K562 (cell line): ENCODE measurements around the gene AK2. TPM values are rescaled to one million over a fixed set of nuclear protein-coding genes. Genes with fewer than 3 reads are reported as not detected.

Experiments used
- ASH1L ChIP-seq: fragments of 450-650 bp; IDR thresholded peaks from 2 replicates; pipeline ENCODE4 v1.6.1; 2018; ENCODE audit warnings: borderline replicate concordance, mild to moderate bottlenecking, low read depth; ENCODE audit not compliant: partially characterized antibody
- CHAMP1 ChIP-seq: fragments of 450-650 bp; IDR thresholded peaks from 2 replicates; pipeline ENCODE4 v1.6.1; 2016; ENCODE audit warnings: mild to moderate bottlenecking
- DMBX1 ChIP-seq: fragments of 250-450 bp; sonication (Bioruptor Pico); IDR thresholded peaks from 2 replicates; pipeline ENCODE4 v1.8.0; 2022; ENCODE audit warnings: inconsistent platforms, mild to moderate bottlenecking, moderate library complexity, borderline replicate concordance
- GTF3C2 ChIP-seq: IDR thresholded peaks from 3 replicates; pipeline ENCODE4 v1.6.1; 2011; ENCODE audit warnings: borderline replicate concordance, mild to moderate bottlenecking, moderate library complexity; ENCODE audit not compliant: insufficient read length; ENCODE audit errors: extremely low read depth
- HES1 ChIP-seq: fragments of 450-650 bp; IDR thresholded peaks from 2 replicates; pipeline ENCODE4 v1.6.1; 2016; ENCODE audit warnings: low read depth, mild to moderate bottlenecking, moderate library complexity
- MEF2D ChIP-seq: conservative IDR thresholded peaks from 2 replicates; pipeline ENCODE4 v1.6.1; 2016; ENCODE audit warnings: low read depth, missing genetic modification characterization, missing compliant biosample characterization
- NKRF ChIP-seq: fragments of 450-650 bp; IDR thresholded peaks from 2 replicates; pipeline ENCODE4 v1.6.1; 2016; ENCODE audit warnings: borderline replicate concordance
- RAD21 ChIP-seq, 2 experiments: fragments of 250-450 bp in 1 of 2; fragments of 450-650 bp in 1 of 2; sonication (Bioruptor Pico) in 1 of 2; formaldehyde crosslinking in 1 of 2; IDR thresholded peaks in 1 of 2; conservative IDR thresholded peaks in 1 of 2; 2 replicates each; pipeline versions ENCODE4 v1.4.0 to v1.8.0; 2020 to 2022; ENCODE audit warnings: mild to moderate bottlenecking in 2 of 2, moderate library complexity in 1 of 2
- RUNX1 ChIP-seq: sonication (generic); IDR thresholded peaks from 2 replicates; pipeline ENCODE4 v1.6.1; 2016; ENCODE audit warnings: antibody characterized with exemption, low read depth
- SMAD2 ChIP-seq: fragments of 150-350 bp; IDR thresholded peaks from 2 replicates; pipeline ENCODE4 v1.6.1; 2014; ENCODE audit warnings: low read depth, mild to moderate bottlenecking, low read length
- SP2 ChIP-seq: IDR thresholded peaks from 2 replicates; pipeline ENCODE4 v1.6.1; 2011; ENCODE audit warnings: mild to moderate bottlenecking, low read depth, low read length, moderate library complexity; ENCODE audit not compliant: poor library complexity, severe bottlenecking; ENCODE audit errors: extremely low read depth
- ZNF140 ChIP-seq: fragments of 250-450 bp; sonication (Bioruptor Pico); IDR thresholded peaks from 2 replicates; pipeline ENCODE4 v1.8.0; 2021; ENCODE audit warnings: moderate library complexity, mild to moderate bottlenecking, inconsistent platforms
- ZNF75A ChIP-seq: fragments of 450-650 bp; formaldehyde crosslinking; IDR thresholded peaks from 2 replicates; pipeline ENCODE4 v1.4.0; 2020; ENCODE audit warnings: mild to moderate bottlenecking
- ZNF77 ChIP-seq: fragments of 250-450 bp; sonication (Bioruptor Pico); IDR thresholded peaks from 2 replicates; pipeline ENCODE4 v1.5.0; 2020
- polyA plus RNA-seq, 8 experiments: library from polyadenylated mRNA; depleted of rRNA in 4 of 8; stranded (reverse) in 5 of 8; unstranded in 3 of 8; fragments of >200 nt; fragmentation: Nextera tagmentation in 2 of 8; fragmentation: Illumina TruSeq in 1 of 8; extraction: Ambion mirVana in 2 of 8; extraction: Trizol in 1 of 8; gene quantifications; 2 replicates each; pipeline versions ENCODE4 v1.2.1 to v1.2.3, GENCODE V29; 2011 to 2014; ENCODE audit warnings: inconsistent platforms in 1 of 8, missing spikeins in 1 of 8
- total RNA-seq, 7 experiments: library from RNA; depleted of rRNA in 6 of 7; stranded (reverse); fragments of >200 nt in 6 of 7; fragmentation: Illumina TruSeq in 2 of 7; extraction: Trizol in 2 of 7; gene quantifications; 2 replicates each; pipeline versions ENCODE4 v1.2.1 to v1.2.3, GENCODE V29; 2011 to 2021; ENCODE audit warnings: low replicate concordance in 1 of 7

Gene AK2
- total and polyA plus RNA-seq, 9 of the 15 experiments (the other 6 are each of a cell fraction or from before 2014, with no cell fraction given): 105 to 1,050 (median 509) TPM

GRCh38 chr1:33009561-33009960 lies 27.1 kb downstream of the AK2 start (continued):
- TF ChIP-seq NKRF: no peak
- TF ChIP-seq CHAMP1: peak; percentile 30; the same call in 1 of the 2 replicates
- TF ChIP-seq ZNF75A: no peak
- no peak for TF ChIP-seq GTF3C2
- no peak for TF ChIP-seq SMAD2
- TF ChIP-seq HES1: no peak
- TF ChIP-seq RAD21 (CRISPR knock-in tag; conservative IDR thresholded peaks at IDR 0.05 in 1 of 2, IDR thresholded peaks at IDR 0.05 in 1 of 2): peak; percentile 33 to 37; a peak in 2 of 4 replicates
- no peak for TF ChIP-seq ZNF77 (CRISPR knock-in tag)
- TF ChIP-seq ASH1L: no peak
- no peak for TF ChIP-seq MEF2D (tag)
- TF ChIP-seq DMBX1 (CRISPR knock-in tag): peak; percentile 77
- TF ChIP-seq ZNF140 (CRISPR knock-in tag): no peak
- no peak for TF ChIP-seq SP2
- TF ChIP-seq RUNX1: no peak
